KMS-11 (cell line): ENCODE measurements around the gene FOLR3.
"Not testable (repeated sequence)": the region's sequence is repeated elsewhere in the genome, so short reads cannot be mapped to it uniquely, and the experiment has no call there.

Experiments
- H2AFZ ChIP-seq: fragments of 200-600 bp; sonication (generic); 2 replicates; pipeline ENCODE4 v1.6.1; 2016; ENCODE audit warnings: antibody characterized with exemption, mixed run types, low read depth
- H3K27ac ChIP-seq: fragments of 200-600 bp; sonication (generic); 2 replicates; pipeline ENCODE4 v1.6.1; 2016; ENCODE audit warnings: mild to moderate bottlenecking, mixed run types
- H3K27me3 ChIP-seq: fragments of 200-600 bp; sonication (generic); 2 replicates; pipeline ENCODE4 v1.6.1; 2017; ENCODE audit warnings: mild to moderate bottlenecking, low read depth, mixed run types, moderate library complexity; ENCODE audit not compliant: insufficient read depth
- H3K36me3 ChIP-seq: fragments of 200-600 bp; sonication (generic); 2 replicates; pipeline ENCODE4 v1.6.1; 2017; ENCODE audit warnings: mild to moderate bottlenecking, mixed run types; ENCODE audit not compliant: insufficient read depth
- H3K4me1 ChIP-seq: fragments of 200-600 bp; sonication (generic); 2 replicates; pipeline ENCODE4 v1.6.1; 2016; ENCODE audit warnings: mild to moderate bottlenecking, low read depth, mixed run types; ENCODE audit not compliant: poor library complexity, severe bottlenecking
- H3K4me2 ChIP-seq: fragments of 200-600 bp; sonication (generic); 2 replicates; pipeline ENCODE4 v1.7.0; 2016; ENCODE audit warnings: mild to moderate bottlenecking, mixed run types
- H3K4me3 ChIP-seq: fragments of 200-600 bp; sonication (generic); IDR thresholded peaks from 2 replicates; pipeline ENCODE4 v1.6.1; 2017; ENCODE audit warnings: low read depth, low read length, mixed read lengths; ENCODE audit not compliant: insufficient read depth
- H3K79me2 ChIP-seq: fragments of 200-600 bp; sonication (generic); 2 replicates; pipeline ENCODE4 v1.6.1; 2016; ENCODE audit warnings: low read depth, mixed run types; ENCODE audit not compliant: insufficient read depth
- H3K9ac ChIP-seq: fragments of 200-600 bp; sonication (generic); 2 replicates; pipeline ENCODE4 v1.6.1; 2016; ENCODE audit warnings: mild to moderate bottlenecking, mixed run types
- H4K20me1 ChIP-seq: fragments of 200-600 bp; sonication (generic); 2 replicates; pipeline ENCODE4 v1.6.1; 2016; ENCODE audit warnings: mild to moderate bottlenecking, mixed run types; ENCODE audit not compliant: insufficient read depth
- CTCF ChIP-seq: fragments of 200-600 bp; sonication (generic); conservative IDR thresholded peaks from 2 replicates; pipeline ENCODE4 v1.6.1; 2017; ENCODE audit warnings: low read depth, mild to moderate bottlenecking, antibody characterized with exemption, low read length, moderate library complexity, mixed read lengths

FOLR3 gene

GRCh38 chr11:72157131-72157530 is 21.6 kb downstream of the FOLR3 start:
- H3K4me2 ChIP-seq: no peak overlapping the region
- no peaks in the 10 kb centered on the region for H3K4me1 ChIP-seq
- no peak overlapping the region for H3K9ac ChIP-seq
- H3K27me3 ChIP-seq: no peaks in the 10 kb centered on the region
- no peak for TF ChIP-seq CTCF
- no peaks in the 10 kb centered on the region for H3K36me3 ChIP-seq
- no peaks in the 10 kb centered on the region for H4K20me1 ChIP-seq
- H3K27ac ChIP-seq: no peak overlapping the region
- H3K4me3 ChIP-seq: no peak overlapping the region
- H2AFZ ChIP-seq: no peak overlapping the region
- H3K79me2 ChIP-seq: no peaks in the 10 kb centered on the region

- no peak overlapping the region for H3K9ac ChIP-seq
- H3K27ac ChIP-seq: no peak overlapping the region
- H3K4me2 ChIP-seq: no peak overlapping the region
- TF ChIP-seq CTCF: no peak
- no peaks in the 10 kb centered on the region for H4K20me1 ChIP-seq
- H3K27me3 ChIP-seq: no peaks in the 10 kb centered on the region
- no peak overlapping the region for H3K4me3 ChIP-seq
- no peaks in the 10 kb centered on the region for H3K4me1 ChIP-seq
- no peak overlapping the region for H2AFZ ChIP-seq
- no peaks in the 10 kb centered on the region for H3K36me3 ChIP-seq
- no peaks in the 10 kb centered on the region for H3K79me2 ChIP-seq
These were observed 24.8 kb downstream of the FOLR3 start for GRCh38 chr11:72160319-72160718.

- Histone ChIP-seq H2AFZ (no peak overlapping the region), H3K79me2 (no peaks in the 10 kb centered on the region)
These were observed 27.5 kb downstream of the FOLR3 start for GRCh38 chr11:72162891-72163492.

GRCh38 chr11:72164187-72164586 is 28.7 kb downstream of the FOLR3 start:
- not testable (repeated sequence) for H2AFZ ChIP-seq, H3K79me2 ChIP-seq

More at GRCh38 chr11:72162891-72163492, 27.5 kb downstream of the FOLR3 start:
- Histone ChIP-seq H3K27ac (no peak overlapping the region), H3K36me3 (no peaks in the 10 kb centered on the region), H3K9ac (no peak overlapping the region), H3K4me2 (no peak overlapping the region), H3K4me1 (no peaks in the 10 kb centered on the region), H3K4me3 (no peak overlapping the region), H3K27me3 (no peaks in the 10 kb centered on the region), H4K20me1 (no peaks in the 10 kb centered on the region)
- TF ChIP-seq CTCF: no peak

GRCh38 chr11:72169046-72169555 is 33.6 kb downstream of the FOLR3 start:
- not testable (repeated sequence) for H4K20me1 ChIP-seq, H3K4me1 ChIP-seq, H3K79me2 ChIP-seq, H3K4me3 ChIP-seq, H3K27ac ChIP-seq, H3K27me3 ChIP-seq, H2AFZ ChIP-seq, H3K9ac ChIP-seq, H3K36me3 ChIP-seq, H3K4me2 ChIP-seq

More at GRCh38 chr11:72164187-72164586, 28.7 kb downstream of the FOLR3 start:
- H3K4me3 ChIP-seq, H4K20me1 ChIP-seq, H3K4me2 ChIP-seq, H3K4me1 ChIP-seq, H3K27me3 ChIP-seq, H3K9ac ChIP-seq, H3K27ac ChIP-seq, H3K36me3 ChIP-seq: not testable (repeated sequence)

- not testable (repeated sequence) for H3K36me3 ChIP-seq, H4K20me1 ChIP-seq, H3K4me1 ChIP-seq
These were observed 34.2 kb downstream of the FOLR3 start for GRCh38 chr11:72169754-72170153.

GRCh38 chr11:72172043-72172442 is 36.5 kb downstream of the FOLR3 start:
- H3K4me3 ChIP-seq, H4K20me1 ChIP-seq, H2AFZ ChIP-seq, H3K4me2 ChIP-seq, H3K27ac ChIP-seq, H3K36me3 ChIP-seq, H3K9ac ChIP-seq, H3K79me2 ChIP-seq, H3K4me1 ChIP-seq, H3K27me3 ChIP-seq: not testable (repeated sequence)

More at GRCh38 chr11:72169754-72170153, 34.2 kb downstream of the FOLR3 start:
- not testable (repeated sequence) for H3K27me3 ChIP-seq, H3K27ac ChIP-seq, H3K9ac ChIP-seq, H2AFZ ChIP-seq, H3K4me2 ChIP-seq, H3K79me2 ChIP-seq, H3K4me3 ChIP-seq
